H1 (cell line): Measurements from ENCODE around the gene TLE1. TPM values are rescaled to one million over a fixed set of nuclear protein-coding genes. Genes with fewer than 3 reads are reported as not detected.

ENCODE experiments used
- CTCF ChIA-PET: fragments of 300-600 bp; sonication (Branson Sonifier 250); formaldehyde crosslinking; loops from one replicate; lab custom pipeline; 2021; ENCODE audit not compliant: partially characterized antibody; lab: Charles Lee
- POLR2A ChIA-PET: fragments of 300-600 bp; sonication (Branson Sonifier 250); formaldehyde crosslinking; loops from one replicate; lab custom pipeline; 2021; ENCODE audit warnings: inconsistent platforms; ENCODE audit not compliant: partially characterized antibody; lab: Charles Lee
- DNase-seq, 2 experiments: peaks; one replicate each; pipeline versions ENCODE4 v3.0.0 to v3.0.0-alpha.2; 2010 to 2022; ENCODE audit warnings: low spot score in 2 of 2, low read depth in 1 of 2, mixed read lengths in 1 of 2
- FAIRE-seq: peaks from 2 replicates; lab custom pipeline; 2011; peaks lifted over from hg19 to GRCh38; lab: Jason Lieb, UNC
- H2AFZ ChIP-seq: 2 replicates; pipeline ENCODE4 v1.8.1; 2012; ENCODE audit warnings: low read length, inconsistent platforms
- H2AK5ac ChIP-seq: 2 replicates; pipeline ENCODE4 v1.6.1; 2013; ENCODE audit warnings: low read depth, low read length
- H2BK120ac ChIP-seq: replicated peaks from 2 replicates; pipeline ENCODE3; 2013; ENCODE audit warnings: low read depth, low read length, inconsistent platforms
- H2BK12ac ChIP-seq: 2 replicates; pipeline ENCODE4 v1.6.1; 2013; ENCODE audit warnings: low read depth, low read length
- H2BK15ac ChIP-seq: 2 replicates; pipeline ENCODE4 v1.6.1; 2013; ENCODE audit warnings: low read length
- H2BK20ac ChIP-seq: 2 replicates; pipeline ENCODE4 v1.6.1; 2013; ENCODE audit warnings: low read length
- H2BK5ac ChIP-seq: 2 replicates; pipeline ENCODE4 v1.6.1; 2013; ENCODE audit warnings: low read depth, low read length
- H3K14ac ChIP-seq: 2 replicates; pipeline ENCODE4 v1.6.1; 2013; ENCODE audit warnings: inconsistent platforms; ENCODE audit not compliant: insufficient read length
- H3K18ac ChIP-seq: 2 replicates; pipeline ENCODE4 v1.6.1; 2013; ENCODE audit warnings: low read length; ENCODE audit errors: extremely low read depth
- H3K23ac ChIP-seq: 2 replicates; pipeline ENCODE4 v1.6.1; 2013; ENCODE audit warnings: inconsistent platforms; ENCODE audit not compliant: insufficient read length
- H3K23me2 ChIP-seq: 2 replicates; pipeline ENCODE4 v1.6.1; 2013; ENCODE audit warnings: low read depth, low read length
- H3K27ac ChIP-seq: 2 replicates; pipeline ENCODE4 v1.6.1; 2011; ENCODE audit warnings: low read depth, low read length, inconsistent platforms
- H3K27me3 ChIP-seq, 4 experiments: replicated peaks in 1 of 4; 1 replicate in 1 of 4; 2 replicates in 3 of 4; pipeline versions ENCODE4 v1.6.1 to v1.8.1; 2011 to 2013; ENCODE audit warnings: low read length in 3 of 4, mild to moderate bottlenecking in 3 of 4, inconsistent platforms in 2 of 4, mixed read lengths in 2 of 4, moderate library complexity in 1 of 4; ENCODE audit not compliant: control insufficient read depth in 3 of 4, insufficient read depth in 3 of 4; ENCODE audit errors: extremely low read depth in 1 of 4
- H3K36me3 ChIP-seq, 4 experiments: 2 replicates each; pipeline versions ENCODE4 v1.6.1 to v1.8.1; 2011 to 2013; ENCODE audit warnings: mild to moderate bottlenecking in 4 of 4, low read length in 3 of 4, moderate library complexity in 2 of 4, control low read depth in 1 of 4, inconsistent platforms in 1 of 4; ENCODE audit not compliant: insufficient read depth in 4 of 4, control insufficient read depth in 2 of 4
- H3K4ac ChIP-seq: replicated peaks from 2 replicates; pipeline ENCODE3; 2013; ENCODE audit warnings: low read length, low read depth, mixed read lengths, inconsistent platforms; ENCODE audit not compliant: insufficient read length
- H3K4me1 ChIP-seq, 4 experiments: replicated peaks in 1 of 4; 1 replicate in 1 of 4; 2 replicates in 3 of 4; pipeline versions ENCODE4 v1.6.1 to v1.8.1; 2011 to 2013; ENCODE audit warnings: low read length in 3 of 4, inconsistent platforms in 2 of 4, mixed read lengths in 1 of 4; ENCODE audit not compliant: insufficient read depth in 4 of 4, control insufficient read depth in 3 of 4
- H3K4me2 ChIP-seq, 2 experiments: 2 replicates each; pipeline versions ENCODE4 v1.6.1 to v1.8.1; 2011 to 2013; ENCODE audit warnings: low read depth in 2 of 2, low read length in 2 of 2, control low read depth in 1 of 2, inconsistent platforms in 1 of 2, mild to moderate bottlenecking in 1 of 2; ENCODE audit not compliant: insufficient read depth in 1 of 2
- H3K4me3 ChIP-seq, 4 experiments: fragments of 200-600, 300-600 bp in 1 of 4; sonication (generic), shearing (Covaris generic), sonication (Bioruptor Twin) in 1 of 4; 2 replicates each; pipeline versions ENCODE4 v1.5.1 to v1.8.1; 2011 to 2016; ENCODE audit warnings: low read length in 4 of 4, low read depth in 3 of 4, control low read depth in 2 of 4, inconsistent platforms in 2 of 4, mild to moderate bottlenecking in 2 of 4, mixed read lengths in 1 of 4, moderate library complexity in 1 of 4; ENCODE audit not compliant: insufficient read depth in 2 of 4; ENCODE audit errors: extremely low read depth in 1 of 4
- H3K56ac ChIP-seq: replicated peaks from 2 replicates; pipeline ENCODE3; 2013; ENCODE audit warnings: low read depth, mild to moderate bottlenecking, mixed read lengths, low read length, inconsistent platforms; ENCODE audit not compliant: insufficient read length
- H3K79me1 ChIP-seq: 2 replicates; pipeline ENCODE4 v1.6.1; 2013; ENCODE audit warnings: low read depth, low read length, control low read depth
- H3K79me2 ChIP-seq, 2 experiments: 2 replicates each; pipeline versions ENCODE4 v1.6.1 to v1.8.1; 2012 to 2013; ENCODE audit warnings: low read length in 2 of 2, mild to moderate bottlenecking in 2 of 2, inconsistent platforms in 1 of 2; ENCODE audit not compliant: insufficient read depth in 2 of 2, control insufficient read depth in 1 of 2
- H3K9ac ChIP-seq, 4 experiments: replicated peaks in 1 of 4; 1 replicate in 1 of 4; 2 replicates in 3 of 4; pipeline versions ENCODE4 v1.6.1 to v1.8.1; 2011 to 2013; ENCODE audit warnings: low read depth in 3 of 4, low read length in 3 of 4, control low read depth in 2 of 4, mild to moderate bottlenecking in 2 of 4, moderate library complexity in 2 of 4, inconsistent platforms in 1 of 4; ENCODE audit errors: extremely low read depth in 1 of 4
- H3K9me3 ChIP-seq, 2 experiments: 2 replicates each; pipeline versions ENCODE4 v1.6.1 to v1.8.1; 2012 to 2013; ENCODE audit warnings: mild to moderate bottlenecking in 2 of 2, moderate library complexity in 2 of 2, control low read depth in 1 of 2, inconsistent platforms in 1 of 2, low read depth in 1 of 2, low read length in 1 of 2, mixed read lengths in 1 of 2; ENCODE audit not compliant: insufficient read depth in 2 of 2
- H4K20me1 ChIP-seq, 2 experiments: replicated peaks in 1 of 2; 2 replicates each; pipeline versions ENCODE3 to v1.8.1; 2011 to 2013; ENCODE audit warnings: inconsistent platforms in 2 of 2, low read length in 2 of 2, mild to moderate bottlenecking in 1 of 2; ENCODE audit not compliant: insufficient read depth in 2 of 2, control insufficient read depth in 1 of 2
- H4K5ac ChIP-seq: 2 replicates; pipeline ENCODE4 v1.6.1; 2013; ENCODE audit warnings: low read length, low read depth, mixed read lengths, inconsistent platforms; ENCODE audit not compliant: insufficient read length
- H4K8ac ChIP-seq: 2 replicates; pipeline ENCODE4 v1.8.0; 2013; ENCODE audit warnings: mild to moderate bottlenecking, moderate library complexity, low read length, inconsistent platforms; ENCODE audit not compliant: insufficient read depth; ENCODE audit errors: extremely low read depth
- H4K91ac ChIP-seq: replicated peaks from 2 replicates; pipeline ENCODE3; 2013; ENCODE audit warnings: low read length, mixed read lengths, inconsistent platforms; ENCODE audit not compliant: insufficient read length
- CBX5 ChIP-seq: fragments of 300-800, 300-1000 bp; sonication (generic); IDR thresholded peaks from 2 replicates; pipeline ENCODE4 v1.7.1; 2016; ENCODE audit warnings: antibody characterized with exemption, low read length, low read depth
- CHD1 ChIP-seq: IDR thresholded peaks from 2 replicates; pipeline ENCODE4 v1.6.1; 2012; ENCODE audit warnings: low read depth, low read length, improper control_type of control experiment
- EGR1 ChIP-seq: IDR thresholded peaks from 2 replicates; pipeline ENCODE4 v1.6.1; 2011; ENCODE audit warnings: low read depth, low read length, borderline replicate concordance
- KDM5A ChIP-seq: fragments of 200-600 bp; IDR thresholded peaks from 2 replicates; pipeline ENCODE4 v1.7.1; 2012; ENCODE audit warnings: mild to moderate bottlenecking, low read length, inconsistent platforms, mixed read lengths
- MAX ChIP-seq: IDR thresholded peaks from 2 replicates; pipeline ENCODE4 v1.6.1; 2012; ENCODE audit warnings: inconsistent platforms
- RAD21 ChIP-seq, 2 experiments: IDR thresholded peaks in 1 of 2; conservative IDR thresholded peaks in 1 of 2; 2 replicates each; pipeline ENCODE4 v1.6.1; 2011; ENCODE audit warnings: low read depth in 2 of 2, low read length in 2 of 2, improper control_type of control experiment in 1 of 2, inconsistent platforms in 1 of 2, mild to moderate bottlenecking in 1 of 2, moderate library complexity in 1 of 2
- SIN3A ChIP-seq, 2 experiments: IDR thresholded peaks in 1 of 2; conservative IDR thresholded peaks in 1 of 2; 2 replicates each; pipeline ENCODE4 v1.6.1; 2011 to 2012; ENCODE audit warnings: low read length in 2 of 2, improper control_type of control experiment in 1 of 2, low read depth in 1 of 2, mild to moderate bottlenecking in 1 of 2
- SIX5 ChIP-seq: IDR thresholded peaks from 2 replicates; pipeline ENCODE4 v1.6.1; 2011; ENCODE audit warnings: mild to moderate bottlenecking, low read depth, low read length
- TCF12 ChIP-seq: IDR thresholded peaks from 2 replicates; pipeline ENCODE4 v1.6.1; 2011; ENCODE audit warnings: low read depth, mild to moderate bottlenecking, low read length
- USF2 ChIP-seq: IDR thresholded peaks from 2 replicates; pipeline ENCODE4 v1.6.1; 2011; ENCODE audit warnings: low read length, improper control_type of control experiment
- ZNF274 ChIP-seq: IDR thresholded peaks from 2 replicates; pipeline ENCODE4 v1.7.0; 2012; ENCODE audit warnings: low read length, borderline replicate concordance; ENCODE audit errors: extremely low read depth
- WGBS, 2 experiments: shearing (Covaris generic) in 1 of 2; methylation state at CpG; one replicate each; pipeline versions ENCODE4 v1.1.6 to v1.1.7; 2013 to 2015; ENCODE audit warnings: low lambda C conversion rate in 2 of 2, mixed read lengths in 2 of 2, inconsistent platforms in 1 of 2, low coverage in 1 of 2, missing lambda C conversion rate in 1 of 2; ENCODE audit not compliant: insufficient replicate concordance in 2 of 2, insufficient coverage in 1 of 2, insufficient read length in 1 of 2; ENCODE audit errors: extremely low coverage in 1 of 2, missing lambda C conversion rate in 1 of 2; 5-methylcytosine and 5-hydroxymethylcytosine counted together
- polyA plus RNA-seq, 7 experiments: library from polyadenylated mRNA; depleted of rRNA in 3 of 7; stranded (reverse) in 5 of 7; unstranded in 2 of 7; fragments of >200 nt in 5 of 7; fragments of 200-250 nt in 2 of 7; gene quantifications; 1 replicate in 5 of 7; 2 replicates in 1 of 7; 4 replicates in 1 of 7; pipeline versions ENCODE4 v1.2.1 to v1.2.3, GENCODE V29; 2011 to 2013; ENCODE audit warnings: missing spikeins in 2 of 7, mixed read lengths in 2 of 7
- total RNA-seq: library from RNA; stranded (reverse); fragmentation: NEBNext Ultra II Directional; extraction: Animal tissue kit (Norgen Biotek cat#: 25700); gene quantifications from 2 replicates; pipeline ENCODE4 v1.2.1, GENCODE V29; 2021

Gene TLE1
- total and polyA plus RNA-seq, 2 of the 8 experiments (the other 6 are each of a cell fraction or from before 2014, with no cell fraction given) = 81.8 to 91.6 TPM

- Histone ChIP-seq H4K8ac (no peak overlapping the region; the same call in 1 of the 2 replicates), H4K91ac (no peak overlapping the region)
- no peak for TF ChIP-seq CHD1
- no peak for TF ChIP-seq SIX5
- no peak for TF ChIP-seq SIN3A (conservative IDR thresholded peaks at IDR 0.05 in 1 of 2, IDR thresholded peaks at IDR 0.05 in 1 of 2; ENCODE audit: low read depth in 1 of 2, low read length in 2 of 2)
- no peak for TF ChIP-seq USF2
- TF ChIP-seq EGR1 = no peak
- TF ChIP-seq KDM5A = no peak
- no peak for TF ChIP-seq RAD21 (IDR thresholded peaks at IDR 0.05 in 1 of 2, conservative IDR thresholded peaks at IDR 0.05 in 1 of 2; ENCODE audit: low read depth in 2 of 2, low read length in 2 of 2)
- no peak for TF ChIP-seq CBX5
- TF ChIP-seq TCF12 = no peak
- TF ChIP-seq MAX = no peak
- TF ChIP-seq ZNF274 = no peak
Measured at GRCh38 chr9:81588148-81588871, 101.0 kb downstream of the TLE1 start.

More at GRCh38 chr9:81588148-81588871, 101.0 kb downstream of the TLE1 start:
- Histone ChIP-seq H3K79me2 (peaks cover 0 to 8% of the 10 kb centered on the region in 2 experiments; a peak in 1 of 4 replicates), H3K4me2 (no peak overlapping the region), H3K27me3 (no peaks in the 10 kb centered on the region), H4K5ac (no peak overlapping the region), H2BK5ac (no peak overlapping the region), H3K23ac (no peak overlapping the region), H3K56ac (no peak overlapping the region), H3K4ac (no peak overlapping the region), H3K23me2 (no peaks in the 10 kb centered on the region; the same call in 1 of the 2 replicates), H3K4me3 (no peak overlapping the region), H2BK12ac (no peak overlapping the region), H3K4me1 (peaks cover 0 to 6% (median 3%) of the 10 kb centered on the region in 4 experiments; a peak in 2 of 7 replicates), H3K9me3 (no peaks in the 10 kb centered on the region), H3K9ac (no peak overlapping the region), H2BK20ac (no peak overlapping the region), H3K27ac (no peak overlapping the region), H3K36me3 (peaks cover 23 to 80% (median 71%) of the 10 kb centered on the region in 4 experiments), H3K14ac (no peak overlapping the region), H2BK15ac (no peak overlapping the region), H3K18ac (no peak overlapping the region), H4K20me1 (no peaks in the 10 kb centered on the region), H3K79me1 (no peaks in the 10 kb centered on the region; the same call in 1 of the 2 replicates), H2AFZ (no peak overlapping the region), H2AK5ac (no peak overlapping the region), H2BK120ac (no peak overlapping the region)
- ChIA-PET CTCF (interaction anchor here (0.8 kb wide), 1 partner anchor 15 kb away, joined by 3 read pairs; no protein-coding TSS in a partner anchor), POLR2A (interaction anchor here (2.4 kb wide), 1 partner anchor 12 kb away, joined by 8 read pairs; no protein-coding TSS in a partner anchor)
- WGBS, 2 experiments = 86% methylated on average over 15 of the region's 15 CpGs; no CpG with 5 or more reads in 1 of the 2 experiments
- FAIRE-seq = no peak
- DNase-seq = no peak
